NB4 (cell line): ENCODE data around the gene GLT6D1.

Source experiments
- DNase-seq: peaks from one replicate; pipeline ENCODE4 v3.0.0; 2010; ENCODE audit warnings: low read depth
- H3K4me3 ChIP-seq: one replicate; pipeline ENCODE4 v1.5.1; 2011; ENCODE audit warnings: mild to moderate bottlenecking, low read depth, low read length, moderate library complexity
- MYC ChIP-seq: IDR thresholded peaks from 2 replicates; pipeline ENCODE4 v1.6.1; 2011; ENCODE audit warnings: low read depth, low read length
- POLR2A ChIP-seq: IDR thresholded peaks from 2 replicates; pipeline ENCODE4 v1.6.1; 2011; ENCODE audit warnings: mild to moderate bottlenecking; ENCODE audit not compliant: insufficient read length; ENCODE audit errors: extremely low read depth
- TF ChIP-seq, protein P1 (sequence below): IDR thresholded peaks from one replicate; pipeline ENCODE4 v1.5.1; 2012; ENCODE audit warnings: low read depth, low read length
- TF ChIP-seq, protein P2 (sequence below): IDR thresholded peaks from 2 replicates; pipeline ENCODE4 v1.6.1; 2011; ENCODE audit warnings: low read depth, low read length

The GLT6D1 gene

DNA sequence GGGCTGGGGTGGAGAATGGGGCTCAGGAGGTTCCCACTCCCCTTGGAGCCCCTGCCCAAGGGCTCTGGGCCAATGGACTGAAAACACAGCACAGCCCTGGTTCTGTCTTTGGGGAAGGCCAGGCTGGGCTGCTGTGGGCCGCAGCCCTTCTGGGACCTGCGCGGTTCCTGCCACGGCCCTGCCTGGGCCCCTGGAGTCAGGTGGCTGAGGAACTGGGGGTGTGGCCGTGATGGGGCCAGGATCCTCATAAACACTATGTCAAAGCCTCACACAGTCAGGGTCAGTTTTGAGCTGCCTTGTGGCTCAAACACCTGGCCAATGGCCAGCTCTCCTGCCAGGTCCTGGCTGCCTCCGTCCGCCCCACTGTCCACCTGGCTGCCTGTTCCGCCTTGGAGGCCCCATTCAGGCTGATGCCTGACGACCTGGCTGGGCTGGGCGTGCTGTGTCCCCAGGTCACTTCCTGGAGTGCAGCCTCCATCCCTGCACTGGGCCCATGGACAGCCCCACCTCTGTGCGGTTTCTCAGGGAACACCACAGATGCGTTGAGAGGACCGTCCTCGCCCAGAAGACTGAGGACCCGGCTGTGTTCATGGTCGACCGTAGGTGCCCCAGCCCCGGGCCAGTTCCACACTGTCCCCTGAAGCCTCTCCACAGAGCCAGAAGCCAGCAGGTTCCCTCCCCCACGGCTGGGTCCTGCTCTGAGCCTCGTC lies 50.3 kb downstream of the GLT6D1 start:
- no peak for DNase-seq
- no peak overlapping the region for H3K4me3 ChIP-seq
- TF ChIP-seq POLR2A (no peak), MYC (no peak)
- TF ChIP-seq, protein P1, sequence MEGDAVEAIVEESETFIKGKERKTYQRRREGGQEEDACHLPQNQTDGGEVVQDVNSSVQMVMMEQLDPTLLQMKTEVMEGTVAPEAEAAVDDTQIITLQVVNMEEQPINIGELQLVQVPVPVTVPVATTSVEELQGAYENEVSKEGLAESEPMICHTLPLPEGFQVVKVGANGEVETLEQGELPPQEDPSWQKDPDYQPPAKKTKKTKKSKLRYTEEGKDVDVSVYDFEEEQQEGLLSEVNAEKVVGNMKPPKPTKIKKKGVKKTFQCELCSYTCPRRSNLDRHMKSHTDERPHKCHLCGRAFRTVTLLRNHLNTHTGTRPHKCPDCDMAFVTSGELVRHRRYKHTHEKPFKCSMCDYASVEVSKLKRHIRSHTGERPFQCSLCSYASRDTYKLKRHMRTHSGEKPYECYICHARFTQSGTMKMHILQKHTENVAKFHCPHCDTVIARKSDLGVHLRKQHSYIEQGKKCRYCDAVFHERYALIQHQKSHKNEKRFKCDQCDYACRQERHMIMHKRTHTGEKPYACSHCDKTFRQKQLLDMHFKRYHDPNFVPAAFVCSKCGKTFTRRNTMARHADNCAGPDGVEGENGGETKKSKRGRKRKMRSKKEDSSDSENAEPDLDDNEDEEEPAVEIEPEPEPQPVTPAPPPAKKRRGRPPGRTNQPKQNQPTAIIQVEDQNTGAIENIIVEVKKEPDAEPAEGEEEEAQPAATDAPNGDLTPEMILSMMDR, result no peak
- TF ChIP-seq, protein P2, sequence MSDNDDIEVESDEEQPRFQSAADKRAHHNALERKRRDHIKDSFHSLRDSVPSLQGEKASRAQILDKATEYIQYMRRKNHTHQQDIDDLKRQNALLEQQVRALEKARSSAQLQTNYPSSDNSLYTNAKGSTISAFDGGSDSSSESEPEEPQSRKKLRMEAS, result no peak

DNA sequence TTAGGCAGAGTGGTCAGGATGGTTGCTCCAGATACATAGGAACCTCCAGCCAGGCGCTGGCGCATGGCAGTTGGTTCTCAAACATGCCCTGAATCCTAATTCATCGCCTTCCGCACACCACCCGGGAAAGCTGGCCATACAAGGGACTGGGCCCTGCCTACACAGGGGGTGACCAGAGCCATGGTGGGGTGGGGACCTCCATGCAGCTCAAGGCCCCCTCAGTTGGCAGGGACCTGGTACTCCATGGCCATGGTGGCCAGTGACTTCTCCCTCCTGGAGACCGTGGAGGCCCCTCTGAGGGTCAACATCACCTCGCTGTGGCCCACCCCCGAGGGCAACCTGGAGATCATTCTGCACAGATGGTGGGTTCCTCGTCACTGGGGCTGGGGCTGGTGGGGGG lies 51.0 kb downstream of the GLT6D1 start:
- no peak for TF ChIP-seq POLR2A
- no peak for TF ChIP-seq MYC
- TF ChIP-seq, protein P1, result no peak
- TF ChIP-seq, protein P2, result no peak
- DNase-seq, result no peak
- no peak overlapping the region for H3K4me3 ChIP-seq

DNA sequence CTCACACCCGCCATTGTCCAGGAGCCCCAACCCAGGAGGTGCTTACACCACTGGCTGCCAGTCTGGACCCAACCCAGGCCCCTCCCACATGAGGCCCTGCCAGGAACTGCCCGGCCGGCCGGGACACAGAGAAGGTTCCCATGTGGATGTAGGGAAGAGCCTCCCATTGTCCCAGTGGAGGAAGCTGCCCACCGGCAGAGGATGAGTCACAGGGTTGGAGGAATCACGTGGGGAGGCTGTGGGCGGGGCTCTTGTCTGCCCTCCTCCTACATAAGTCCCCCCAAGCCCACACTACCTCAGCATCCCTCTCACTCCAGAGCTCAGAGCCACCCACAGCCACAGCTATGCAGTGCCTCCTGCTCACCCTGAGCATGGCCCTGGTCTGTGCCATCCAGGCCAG lies 51.7 kb downstream of the GLT6D1 start:
- no peak overlapping the region for H3K4me3 ChIP-seq
- TF ChIP-seq POLR2A, result no peak
- DNase-seq, result no peak

DNA sequence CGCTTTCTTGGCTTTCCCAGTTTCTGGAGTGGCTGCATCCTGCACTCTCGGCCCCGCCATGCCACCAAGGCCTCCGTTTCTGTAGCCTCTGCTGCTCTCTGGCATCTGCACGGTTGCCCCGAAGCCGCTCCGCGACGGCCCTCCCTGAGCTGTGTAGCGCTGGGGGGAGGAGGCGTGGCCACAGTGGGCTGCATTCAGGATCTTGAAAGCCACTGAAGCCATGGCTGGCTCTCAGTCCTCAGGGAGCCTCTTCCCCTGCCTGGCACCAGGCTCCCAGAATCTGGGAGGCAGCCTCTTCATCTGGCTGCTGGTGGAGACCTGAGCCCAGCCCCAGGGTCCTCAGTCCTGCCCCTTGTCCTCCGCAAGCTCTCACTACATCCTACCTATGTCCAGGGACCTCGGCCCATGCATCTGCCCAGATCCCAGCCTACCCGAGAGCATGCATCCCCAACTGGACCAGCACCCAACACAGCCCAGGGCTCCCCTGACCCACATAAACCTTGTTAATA lies 52.7 kb downstream of the GLT6D1 start:
- DNase-seq, result no peak
- TF ChIP-seq, protein P2, result no peak
- TF ChIP-seq POLR2A (no peak), MYC (no peak)
- TF ChIP-seq, protein P1, result no peak
- H3K4me3 ChIP-seq, result no peak overlapping the region

DNA sequence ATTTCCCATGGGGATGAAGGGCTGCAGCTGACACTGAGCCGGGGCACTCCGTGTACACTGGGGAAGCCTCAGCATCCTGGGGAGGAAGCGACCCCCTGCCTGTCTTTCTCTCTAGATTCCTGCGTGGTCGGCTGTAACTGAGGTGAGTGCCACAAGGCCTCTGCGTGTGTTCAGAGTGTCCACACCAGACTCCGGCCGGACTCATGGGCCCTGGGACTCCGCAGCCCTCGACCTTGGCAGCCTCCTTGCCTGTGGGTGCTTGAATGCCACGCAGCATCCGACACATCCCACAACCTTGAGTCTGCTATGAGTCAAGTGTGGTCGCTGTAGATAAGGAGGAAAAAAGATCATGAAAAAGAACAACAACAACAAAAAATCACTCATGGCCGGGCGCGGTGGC lies 54.4 kb downstream of the GLT6D1 start:
- no peak overlapping the region for H3K4me3 ChIP-seq
- TF ChIP-seq MYC, result no peak
- TF ChIP-seq POLR2A, result no peak
- TF ChIP-seq, protein P1, result no peak
- TF ChIP-seq, protein P2, result no peak
- no peak for DNase-seq

DNA sequence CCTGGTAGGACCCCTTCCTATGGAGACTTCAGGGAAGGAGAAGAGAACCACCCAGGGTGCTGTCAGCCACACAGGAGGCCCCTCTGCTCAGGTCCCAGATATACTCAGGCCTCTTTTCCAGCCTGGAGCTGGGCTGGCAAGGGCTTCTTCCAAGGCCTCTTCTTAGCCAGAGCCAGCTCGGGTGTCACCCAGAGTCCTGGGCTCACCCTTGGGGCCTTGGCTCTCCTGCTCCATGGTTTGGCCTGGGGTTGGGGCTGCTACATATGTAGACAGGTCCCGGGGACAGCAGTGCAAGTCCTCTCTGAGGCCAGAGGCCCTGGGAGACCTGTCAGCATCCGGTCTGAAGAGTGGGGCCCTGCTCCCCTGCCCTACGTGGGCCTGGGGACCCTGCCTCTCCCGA lies 55.0 kb downstream of the GLT6D1 start:
- no peak overlapping the region for H3K4me3 ChIP-seq
- TF ChIP-seq, protein P2, result no peak
- TF ChIP-seq, protein P1, result no peak
- TF ChIP-seq MYC, result no peak
- DNase-seq, result no peak
